Activated T-helper 1 cell treated with anti-CD3 and anti-CD28 coated beads, Interleukin-12 subunit alpha, Interleukin-12 subunit beta, Interleukin-2, Interleukin-4 antibody, amounts not matched to agents 30 ng/mL and 10 ng/mL and 1 ng/mL, durations not matched to agents 14 hours and 24 hours and 36 hours (primary cell): ENCODE measurements around the gene PEMT. TPM values are rescaled to one million over a fixed set of nuclear protein-coding genes. Genes with fewer than 3 reads are reported as not detected.
"Not testable (repeated sequence)": the region's sequence is repeated elsewhere in the genome, so short reads cannot be mapped to it uniquely, and the experiment has no call there.

Source experiments
- DNase-seq: peaks from one replicate; pipeline ENCODE4 v3.0.0; 2021; ENCODE audit warnings: low spot score
- H3K27ac Mint-ChIP-seq: one replicate; pipeline ENCODE4 v1.8.0; 2021; ENCODE audit warnings: mild to moderate bottlenecking, mixed read lengths
- H3K27me3 Mint-ChIP-seq: one replicate; pipeline ENCODE4 v1.8.0; 2022; ENCODE audit warnings: mild to moderate bottlenecking, moderate library complexity, mixed read lengths; ENCODE audit not compliant: insufficient read depth
- H3K36me3 Mint-ChIP-seq: one replicate; pipeline ENCODE4 v1.8.0; 2021; ENCODE audit warnings: low read depth, mixed read lengths
- H3K4me1 Mint-ChIP-seq: one replicate; pipeline ENCODE4 v1.8.0; 2021; ENCODE audit warnings: low read depth, mixed read lengths
- H3K4me3 Mint-ChIP-seq: one replicate; pipeline ENCODE4 v1.8.0; 2021; ENCODE audit warnings: mild to moderate bottlenecking, moderate library complexity, mixed read lengths
- H3K9me3 Mint-ChIP-seq: one replicate; pipeline ENCODE4 v1.8.0; 2021; ENCODE audit warnings: mixed read lengths
- intact Hi-C: fragments of 100-400 bp; cut with micrococcal nuclease; formaldehyde crosslinking; loops from one replicate; pipeline ENCODE4 v1.15.1; 2024
- total RNA-seq: library from RNA; stranded (reverse); gene quantifications from 2 replicates; pipeline ENCODE4 v1.2.3, GENCODE V29; 2022

Gene PEMT
- total RNA-seq, 1 donor from 2014 or later = 45.1 TPM

- intact Hi-C loops = no loop called here
- Mint-ChIP-seq H3K9me3 (no peaks in the 10 kb centered on the region), H3K27me3 (peaks cover 21% of the 10 kb centered on the region), H3K36me3 (no peaks in the 10 kb centered on the region), H3K4me1 (no peaks in the 10 kb centered on the region), H3K27ac (no peak overlapping the region), H3K4me3 (no peak overlapping the region)
- no peak for DNase-seq
Measured at GRCh38 chr17:17469358-17469757, 122.2 kb downstream of the PEMT start.

GRCh38 chr17:17468217-17469010, 123.1 kb downstream of the PEMT start:
- intact Hi-C loops = no loop called here

GRCh38 chr17:17467720-17468119, 123.8 kb downstream of the PEMT start:
- Mint-ChIP-seq H3K27ac (no peak overlapping the region), H3K4me1 (no peaks in the 10 kb centered on the region), H3K4me3 (no peak overlapping the region), H3K27me3 (peaks cover 11% of the 10 kb centered on the region), H3K36me3 (no peaks in the 10 kb centered on the region), H3K9me3 (no peaks in the 10 kb centered on the region)
- no peak for DNase-seq
- intact Hi-C loops = no loop called here

More at GRCh38 chr17:17468217-17469010, 123.1 kb downstream of the PEMT start:
- H3K27me3 Mint-ChIP-seq = peaks cover 16% of the 10 kb centered on the region
- H3K9me3 Mint-ChIP-seq = no peaks in the 10 kb centered on the region
- H3K4me1 Mint-ChIP-seq = no peaks in the 10 kb centered on the region
- DNase-seq = no peak
- H3K36me3 Mint-ChIP-seq = no peaks in the 10 kb centered on the region
- no peak overlapping the region for H3K27ac Mint-ChIP-seq
- no peak overlapping the region for H3K4me3 Mint-ChIP-seq

- Mint-ChIP-seq H3K27me3 (peaks cover 8% of the 10 kb centered on the region), H3K27ac (no peak overlapping the region), H3K9me3 (no peaks in the 10 kb centered on the region), H3K4me1 (no peaks in the 10 kb centered on the region), H3K4me3 (no peak overlapping the region), H3K36me3 (no peaks in the 10 kb centered on the region)
- no peak for DNase-seq
- intact Hi-C loops = no loop called here
Measured at GRCh38 chr17:17467016-17467415, 124.5 kb downstream of the PEMT start.

GRCh38 chr17:17466511-17466910, 125.0 kb downstream of the PEMT start:
- no peaks in the 10 kb centered on the region for H3K36me3 Mint-ChIP-seq
- no peak for DNase-seq
- intact Hi-C loops = no loop called here
- peaks cover 8% of the 10 kb centered on the region for H3K27me3 Mint-ChIP-seq
- H3K9me3 Mint-ChIP-seq = no peaks in the 10 kb centered on the region
- H3K27ac Mint-ChIP-seq = no peak overlapping the region
- no peaks in the 10 kb centered on the region for H3K4me1 Mint-ChIP-seq
- H3K4me3 Mint-ChIP-seq = no peak overlapping the region

GRCh38 chr17:17465878-17466277, 125.6 kb downstream of the PEMT start:
- H3K9me3 Mint-ChIP-seq, H3K27ac Mint-ChIP-seq, H3K4me1 Mint-ChIP-seq, H3K27me3 Mint-ChIP-seq, DNase-seq, intact Hi-C loops, H3K36me3 Mint-ChIP-seq, H3K4me3 Mint-ChIP-seq: not testable (repeated sequence)

- intact Hi-C loops = no loop called here
- no peak for DNase-seq
- H3K4me1 Mint-ChIP-seq = no peaks in the 10 kb centered on the region
Measured at GRCh38 chr17:17463821-17464220, 127.7 kb downstream of the PEMT start.

GRCh38 chr17:17462048-17462824, 129.3 kb downstream of the PEMT start:
- intact Hi-C loops = no loop called here
- H3K4me1 Mint-ChIP-seq = no peaks in the 10 kb centered on the region
- no peak overlapping the region for H3K4me3 Mint-ChIP-seq
- H3K36me3 Mint-ChIP-seq = no peaks in the 10 kb centered on the region
- H3K27me3 Mint-ChIP-seq = no peaks in the 10 kb centered on the region
- peaks cover 6% of the 10 kb centered on the region for H3K9me3 Mint-ChIP-seq
- DNase-seq = no peak
- no peak overlapping the region for H3K27ac Mint-ChIP-seq

More at GRCh38 chr17:17463821-17464220, 127.7 kb downstream of the PEMT start:
- peaks cover 6% of the 10 kb centered on the region for H3K9me3 Mint-ChIP-seq
- H3K4me3 Mint-ChIP-seq = no peak overlapping the region
- no peak overlapping the region for H3K27ac Mint-ChIP-seq
- H3K36me3 Mint-ChIP-seq = no peaks in the 10 kb centered on the region
- peaks cover 3% of the 10 kb centered on the region for H3K27me3 Mint-ChIP-seq

- DNase-seq = no peak
- Mint-ChIP-seq H3K27ac (no peak overlapping the region), H3K9me3 (peaks cover 6% of the 10 kb centered on the region), H3K4me1 (no peaks in the 10 kb centered on the region), H3K36me3 (no peaks in the 10 kb centered on the region), H3K27me3 (peaks cover 2% of the 10 kb centered on the region), H3K4me3 (no peak overlapping the region)
- intact Hi-C loops = no loop called here
Measured at GRCh38 chr17:17460038-17460437, 131.5 kb downstream of the PEMT start.

GRCh38 chr17:17457680-17458079, 133.8 kb downstream of the PEMT start:
- Mint-ChIP-seq H3K27ac (no peak overlapping the region), H3K36me3 (no peaks in the 10 kb centered on the region), H3K9me3 (peaks cover 6% of the 10 kb centered on the region), H3K4me3 (no peak overlapping the region), H3K4me1 (no peaks in the 10 kb centered on the region), H3K27me3 (peaks cover 2% of the 10 kb centered on the region)
- no peak for DNase-seq
- intact Hi-C loops = no loop called here

GRCh38 chr17:17456251-17456650, 135.3 kb downstream of the PEMT start:
- DNase-seq = no peak
- intact Hi-C loops = no loop called here

More at GRCh38 chr17:17456251-17456650, 135.3 kb downstream of the PEMT start:
- no peak overlapping the region for H3K4me3 Mint-ChIP-seq
- H3K27me3 Mint-ChIP-seq = peaks cover 2% of the 10 kb centered on the region
- no peaks in the 10 kb centered on the region for H3K36me3 Mint-ChIP-seq
- peaks cover 6% of the 10 kb centered on the region for H3K9me3 Mint-ChIP-seq
- no peaks in the 10 kb centered on the region for H3K4me1 Mint-ChIP-seq
- H3K27ac Mint-ChIP-seq = no peak overlapping the region
